Hepatocyte (in vitro differentiated cells): ENCODE measurements around the gene STX18. TPM values are rescaled to one million over a fixed set of nuclear protein-coding genes. Genes with fewer than 3 reads are reported as not detected.

Experiments used
- DNase-seq: peaks from one replicate; pipeline ENCODE4 v3.0.0-alpha.2; 2016; ENCODE audit warnings: low spot score
- H2AFZ ChIP-seq: fragments of 200-600 bp; sonication (generic); 2 replicates; pipeline ENCODE4 v1.6.0; 2016; ENCODE audit warnings: antibody characterized with exemption, mild to moderate bottlenecking
- H3K27ac ChIP-seq: fragments of 200-600 bp; sonication (generic); 2 replicates; pipeline ENCODE4 v1.5.1; 2016; ENCODE audit warnings: mild to moderate bottlenecking
- H3K27me3 ChIP-seq: fragments of 200-600 bp; sonication (generic); 2 replicates; pipeline ENCODE4 v1.6.1; 2016
- H3K36me3 ChIP-seq: fragments of 200-600 bp; sonication (generic); replicated peaks from 2 replicates; pipeline ENCODE4 v1.5.1; 2016; ENCODE audit warnings: low read depth; ENCODE audit not compliant: insufficient read depth
- H3K4me1 ChIP-seq: fragments of 200-600 bp; sonication (generic); 2 replicates; pipeline ENCODE4 v1.5.1; 2016; ENCODE audit warnings: mild to moderate bottlenecking, moderate library complexity; ENCODE audit not compliant: insufficient read depth
- H3K4me2 ChIP-seq: fragments of 200-600 bp; sonication (generic); 2 replicates; pipeline ENCODE4 v1.6.0; 2016
- H3K4me3 ChIP-seq: fragments of 200-600 bp; sonication (generic); 2 replicates; pipeline ENCODE4 v1.5.1; 2016; ENCODE audit warnings: mild to moderate bottlenecking
- H3K79me2 ChIP-seq: fragments of 200-600 bp; sonication (generic); 2 replicates; pipeline ENCODE4 v1.6.0; 2017; ENCODE audit warnings: mild to moderate bottlenecking
- H3K9me2 ChIP-seq: fragments of 200-600 bp; sonication (generic); replicated peaks from 2 replicates; pipeline ENCODE4 v1.6.0; 2017; ENCODE audit warnings: mild to moderate bottlenecking; ENCODE audit not compliant: insufficient read depth
- H3K9me3 ChIP-seq: fragments of 200-600 bp; sonication (generic); 2 replicates; pipeline ENCODE4 v1.5.1; 2016; ENCODE audit warnings: low read depth, mild to moderate bottlenecking
- H4K20me1 ChIP-seq: fragments of 200-600 bp; sonication (generic); 2 replicates; pipeline ENCODE4 v1.6.0; 2016; ENCODE audit warnings: mild to moderate bottlenecking; ENCODE audit not compliant: insufficient read depth, poor library complexity, severe bottlenecking
- EZH2 ChIP-seq: fragments of 200-600 bp; sonication (generic); IDR thresholded peaks from 2 replicates; pipeline ENCODE4 v1.6.1; 2016; ENCODE audit warnings: antibody characterized with exemption, mild to moderate bottlenecking, borderline replicate concordance
- EZH2phosphoT487 ChIP-seq: fragments of 200-600 bp; sonication (generic); IDR thresholded peaks from one replicate; pipeline ENCODE4 v1.6.1; 2018; ENCODE audit warnings: antibody characterized with exemption, mild to moderate bottlenecking, low read depth, moderate library complexity; ENCODE audit not compliant: unreplicated experiment, severe bottlenecking
- WGBS: methylation state at CpG from one replicate; pipeline ENCODE4 v1.1.6; 2016; ENCODE audit warnings: low lambda C conversion rate; ENCODE audit errors: missing lambda C conversion rate; 5-methylcytosine and 5-hydroxymethylcytosine counted together
- polyA plus RNA-seq: library from polyadenylated mRNA; unstranded; fragments of >200 nt; fragmentation: Nextera tagmentation; extraction: Ambion mirVana; gene quantifications from 2 replicates; pipeline ENCODE4 v1.2.1, GENCODE V29; 2016
- total RNA-seq: library from RNA; depleted of rRNA; stranded (reverse); fragments of >200 nt; gene quantifications from 2 replicates; pipeline ENCODE4 v1.2.3, GENCODE V29; 2014
- TF ChIP-seq, protein P1 (sequence below): fragments of 200-600 bp; sonication (generic); IDR thresholded peaks from 2 replicates; pipeline ENCODE4 v1.5.1; 2016; ENCODE audit warnings: antibody characterized with exemption, mild to moderate bottlenecking; ENCODE audit not compliant: poor library complexity

Gene STX18
- total and polyA plus RNA-seq, 2 experiments from 2014 or later: 32.1 to 54.3 TPM

DNA sequence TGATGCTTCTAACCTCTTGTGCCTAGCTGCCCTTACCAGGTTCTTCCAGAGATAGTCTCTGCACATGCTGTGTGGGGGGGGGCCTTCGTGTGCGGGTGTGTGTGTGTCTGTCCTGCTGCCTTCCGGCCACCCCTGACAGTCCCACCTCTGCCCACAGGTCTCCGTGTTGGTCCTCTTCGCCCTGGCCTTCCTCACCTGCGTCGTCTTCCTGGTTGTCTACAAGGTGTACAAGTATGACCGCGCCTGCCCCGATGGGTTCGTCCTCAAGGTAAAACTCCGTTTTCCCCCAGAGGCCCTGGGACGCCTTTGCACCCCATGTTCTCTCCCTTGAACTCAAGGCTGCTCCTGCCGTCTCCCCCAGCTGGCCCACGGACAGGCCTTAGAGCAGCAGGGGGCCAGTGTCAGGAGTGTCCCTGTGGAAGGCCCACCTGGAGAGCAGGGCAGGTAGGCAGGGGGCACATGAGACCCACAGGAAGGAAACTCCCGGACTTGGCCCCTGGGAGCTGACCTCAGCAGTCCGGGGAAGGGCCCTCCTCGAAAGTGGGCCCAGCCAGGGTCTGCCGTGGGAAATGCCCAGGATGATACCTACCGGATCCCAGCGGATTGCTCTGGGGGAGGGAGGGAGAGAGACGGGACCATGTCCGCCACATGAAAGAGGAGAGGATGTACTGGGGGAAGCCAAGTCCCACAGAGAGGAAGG lies 132.3 kb downstream of the STX18 start:
- Histone ChIP-seq H3K4me3 (no peak overlapping the region), H3K79me2 (no peaks in the 10 kb centered on the region), H3K4me2 (no peak overlapping the region), H3K9me2 (no peaks in the 10 kb centered on the region), H3K27ac (no peak overlapping the region), H4K20me1 (no peaks in the 10 kb centered on the region), H3K4me1 (no peaks in the 10 kb centered on the region), H2AFZ (no peak overlapping the region), H3K27me3 (no peaks in the 10 kb centered on the region), H3K9me3 (no peaks in the 10 kb centered on the region), H3K36me3 (no peaks in the 10 kb centered on the region)
- 93% methylated on average over 23 of the region's 23 CpGs for WGBS
- DNase-seq: no peak
- TF ChIP-seq, protein P1, sequence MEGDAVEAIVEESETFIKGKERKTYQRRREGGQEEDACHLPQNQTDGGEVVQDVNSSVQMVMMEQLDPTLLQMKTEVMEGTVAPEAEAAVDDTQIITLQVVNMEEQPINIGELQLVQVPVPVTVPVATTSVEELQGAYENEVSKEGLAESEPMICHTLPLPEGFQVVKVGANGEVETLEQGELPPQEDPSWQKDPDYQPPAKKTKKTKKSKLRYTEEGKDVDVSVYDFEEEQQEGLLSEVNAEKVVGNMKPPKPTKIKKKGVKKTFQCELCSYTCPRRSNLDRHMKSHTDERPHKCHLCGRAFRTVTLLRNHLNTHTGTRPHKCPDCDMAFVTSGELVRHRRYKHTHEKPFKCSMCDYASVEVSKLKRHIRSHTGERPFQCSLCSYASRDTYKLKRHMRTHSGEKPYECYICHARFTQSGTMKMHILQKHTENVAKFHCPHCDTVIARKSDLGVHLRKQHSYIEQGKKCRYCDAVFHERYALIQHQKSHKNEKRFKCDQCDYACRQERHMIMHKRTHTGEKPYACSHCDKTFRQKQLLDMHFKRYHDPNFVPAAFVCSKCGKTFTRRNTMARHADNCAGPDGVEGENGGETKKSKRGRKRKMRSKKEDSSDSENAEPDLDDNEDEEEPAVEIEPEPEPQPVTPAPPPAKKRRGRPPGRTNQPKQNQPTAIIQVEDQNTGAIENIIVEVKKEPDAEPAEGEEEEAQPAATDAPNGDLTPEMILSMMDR: no peak
- TF ChIP-seq EZH2phosphoT487 (no peak), EZH2 (no peak)

DNA sequence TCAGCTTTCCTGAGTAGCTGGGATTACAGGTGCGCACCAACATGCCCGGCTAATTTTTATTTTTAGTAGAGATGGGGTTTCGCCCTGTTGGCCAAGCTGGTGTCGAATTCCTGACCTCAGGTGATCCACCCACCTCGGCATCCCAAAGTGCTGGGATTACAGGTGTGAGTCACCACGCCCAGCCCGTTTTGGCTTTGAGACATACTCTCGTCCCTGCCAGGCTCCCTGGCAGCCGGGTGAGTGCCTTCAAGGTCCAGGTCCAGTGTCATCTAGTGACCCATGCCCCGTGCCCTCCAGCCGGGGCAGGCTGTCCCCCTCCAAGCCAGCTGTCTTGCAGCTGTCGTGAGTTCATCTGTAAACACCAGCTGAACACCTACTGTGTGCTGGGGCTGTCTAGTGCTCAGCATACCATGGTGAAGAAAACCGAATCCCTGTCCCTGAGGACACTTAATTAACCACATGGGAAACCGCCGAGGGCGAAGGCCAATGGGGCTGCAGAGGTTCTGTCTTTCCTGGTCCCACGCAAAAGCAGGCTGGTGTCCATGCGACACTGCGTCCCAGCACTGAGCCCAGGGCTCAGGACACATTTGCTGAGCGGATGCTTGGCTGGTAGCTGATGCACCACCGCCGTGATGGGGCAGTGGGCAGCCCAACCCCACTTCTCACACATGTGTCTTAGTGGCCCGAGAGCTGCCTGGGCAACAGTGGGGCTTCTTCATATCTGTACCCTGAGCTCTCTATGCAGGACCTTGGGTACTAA lies 133.1 kb downstream of the STX18 start:
- H2AFZ ChIP-seq: no peak overlapping the region
- H4K20me1 ChIP-seq: no peaks in the 10 kb centered on the region
- no peaks in the 10 kb centered on the region for H3K4me1 ChIP-seq
- H3K27me3 ChIP-seq: no peaks in the 10 kb centered on the region
- H3K9me2 ChIP-seq: no peaks in the 10 kb centered on the region
- no peaks in the 10 kb centered on the region for H3K9me3 ChIP-seq
- no peaks in the 10 kb centered on the region for H3K36me3 ChIP-seq
- no peaks in the 10 kb centered on the region for H3K79me2 ChIP-seq
- no peak overlapping the region for H3K4me2 ChIP-seq
- H3K4me3 ChIP-seq: no peak overlapping the region
- TF ChIP-seq, protein P1: no peak
- no peak for TF ChIP-seq EZH2
- TF ChIP-seq EZH2phosphoT487: no peak
- no peak overlapping the region for H3K27ac ChIP-seq
- 84% methylated on average over 23 of the region's 23 CpGs for WGBS
- no peak for DNase-seq

DNA sequence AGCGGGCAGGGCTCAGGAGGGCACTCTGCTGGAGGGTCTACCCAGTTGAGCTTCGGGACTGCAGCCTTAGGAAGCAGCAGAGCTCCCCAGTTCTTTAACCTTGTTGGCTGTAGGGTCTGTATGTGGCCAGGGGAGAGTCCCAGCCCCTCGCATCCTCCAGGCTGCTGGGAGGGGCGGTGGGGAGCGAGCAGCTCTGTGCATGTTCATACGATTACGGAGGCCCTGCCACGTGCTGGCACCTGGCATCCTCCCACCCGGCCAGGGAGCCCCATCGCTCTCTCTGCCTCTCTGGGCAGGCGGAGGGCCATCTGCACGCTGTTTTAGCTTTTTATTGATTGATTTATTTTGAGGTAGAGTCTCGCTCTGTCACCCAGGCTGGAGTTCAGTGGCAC lies 133.7 kb downstream of the STX18 start:
- no peak overlapping the region for H2AFZ ChIP-seq
- no peaks in the 10 kb centered on the region for H3K4me1 ChIP-seq
- no peaks in the 10 kb centered on the region for H4K20me1 ChIP-seq
- H3K4me2 ChIP-seq: no peak overlapping the region
- H3K27ac ChIP-seq: no peak overlapping the region
- H3K9me2 ChIP-seq: no peaks in the 10 kb centered on the region
- DNase-seq: no peak
- TF ChIP-seq EZH2phosphoT487 (no peak), EZH2 (no peak)
- TF ChIP-seq, protein P1: no peak
- H3K79me2 ChIP-seq: no peaks in the 10 kb centered on the region
- H3K4me3 ChIP-seq: no peak overlapping the region
- no peaks in the 10 kb centered on the region for H3K36me3 ChIP-seq
- no peaks in the 10 kb centered on the region for H3K27me3 ChIP-seq
- WGBS: 86% methylated on average over 13 of the region's 13 CpGs
- H3K9me3 ChIP-seq: no peaks in the 10 kb centered on the region
